ENCODE results near the gene PCF11.

The PCF11 gene

DNA sequence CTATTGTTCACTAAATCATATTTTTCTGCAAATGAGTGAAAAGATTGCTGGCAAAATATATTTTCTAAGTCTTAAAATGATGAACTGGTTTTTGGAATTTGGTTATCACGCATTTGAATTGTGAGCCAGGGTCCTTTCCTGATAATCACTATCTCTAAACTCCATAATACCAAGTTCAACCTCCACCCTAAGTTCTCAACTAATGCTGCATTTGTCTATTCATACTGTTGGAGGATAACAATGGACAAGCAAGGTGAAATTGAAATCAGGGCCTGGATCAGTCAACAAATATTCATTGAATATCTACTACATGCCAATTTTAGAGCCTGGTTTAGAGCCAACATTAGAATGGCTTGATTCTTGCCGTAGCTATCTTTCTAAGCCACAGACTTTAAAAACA, 4.7 kb upstream of the PCF11 start:
- peaks cover 2% of the 10 kb centered on the region for H3K36me3 ChIP-seq (ENCODE audit: control insufficient read depth, insufficient read depth, low read length)
- H3K4me3 ChIP-seq (ENCODE audit: insufficient read depth, low read depth, low read length, poor library complexity, severe bottlenecking) = no peak overlapping the region
- no peak for DNase-seq
- no peaks in the 10 kb centered on the region for H3K4me1 ChIP-seq (ENCODE audit: control insufficient read depth, insufficient read depth, low read length, poor library complexity, severe bottlenecking)
- H3K27ac ChIP-seq (ENCODE audit: insufficient read depth, low read length, poor library complexity, severe bottlenecking) = no peak overlapping the region
- H3K9me3 ChIP-seq (ENCODE audit: control insufficient read depth, low read length) = no peaks in the 10 kb centered on the region
- no peaks in the 10 kb centered on the region for H3K27me3 ChIP-seq (replicated peaks; ENCODE audit: control insufficient read depth, insufficient read depth, low read length, poor library complexity, severe bottlenecking)

DNA sequence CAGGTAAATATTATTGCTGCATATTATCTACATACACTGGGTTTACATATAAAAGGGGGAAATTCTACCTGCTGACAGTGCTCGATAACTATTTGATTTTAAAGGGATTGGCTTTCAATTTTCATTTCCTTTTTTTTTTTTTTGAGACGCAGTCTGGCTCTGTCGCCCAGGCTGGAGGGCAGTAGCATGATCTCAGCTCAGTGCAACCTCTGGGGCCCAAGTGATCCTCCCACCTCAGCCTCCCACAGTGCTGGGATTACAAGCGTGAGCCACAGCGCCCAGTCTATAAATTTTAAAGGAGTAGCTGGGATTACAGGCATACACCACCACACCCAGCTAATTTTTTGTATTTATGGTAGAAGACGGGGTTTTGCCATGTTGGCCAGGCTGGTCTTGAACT, 3.2 kb upstream of the PCF11 start:
- no peak overlapping the region for H3K4me3 ChIP-seq (ENCODE audit: insufficient read depth, low read depth, low read length, poor library complexity, severe bottlenecking)
- H3K4me1 ChIP-seq (ENCODE audit: control insufficient read depth, insufficient read depth, low read length, poor library complexity, severe bottlenecking) = no peaks in the 10 kb centered on the region
- H3K27ac ChIP-seq (ENCODE audit: insufficient read depth, low read length, poor library complexity, severe bottlenecking) = no peak overlapping the region
- H3K9me3 ChIP-seq (ENCODE audit: control insufficient read depth, low read length) = no peaks in the 10 kb centered on the region
- no peaks in the 10 kb centered on the region for H3K27me3 ChIP-seq (replicated peaks; ENCODE audit: control insufficient read depth, insufficient read depth, low read length, poor library complexity, severe bottlenecking)
- H3K36me3 ChIP-seq (ENCODE audit: control insufficient read depth, insufficient read depth, low read length) = peaks cover 5% of the 10 kb centered on the region
- no peak for DNase-seq

DNA sequence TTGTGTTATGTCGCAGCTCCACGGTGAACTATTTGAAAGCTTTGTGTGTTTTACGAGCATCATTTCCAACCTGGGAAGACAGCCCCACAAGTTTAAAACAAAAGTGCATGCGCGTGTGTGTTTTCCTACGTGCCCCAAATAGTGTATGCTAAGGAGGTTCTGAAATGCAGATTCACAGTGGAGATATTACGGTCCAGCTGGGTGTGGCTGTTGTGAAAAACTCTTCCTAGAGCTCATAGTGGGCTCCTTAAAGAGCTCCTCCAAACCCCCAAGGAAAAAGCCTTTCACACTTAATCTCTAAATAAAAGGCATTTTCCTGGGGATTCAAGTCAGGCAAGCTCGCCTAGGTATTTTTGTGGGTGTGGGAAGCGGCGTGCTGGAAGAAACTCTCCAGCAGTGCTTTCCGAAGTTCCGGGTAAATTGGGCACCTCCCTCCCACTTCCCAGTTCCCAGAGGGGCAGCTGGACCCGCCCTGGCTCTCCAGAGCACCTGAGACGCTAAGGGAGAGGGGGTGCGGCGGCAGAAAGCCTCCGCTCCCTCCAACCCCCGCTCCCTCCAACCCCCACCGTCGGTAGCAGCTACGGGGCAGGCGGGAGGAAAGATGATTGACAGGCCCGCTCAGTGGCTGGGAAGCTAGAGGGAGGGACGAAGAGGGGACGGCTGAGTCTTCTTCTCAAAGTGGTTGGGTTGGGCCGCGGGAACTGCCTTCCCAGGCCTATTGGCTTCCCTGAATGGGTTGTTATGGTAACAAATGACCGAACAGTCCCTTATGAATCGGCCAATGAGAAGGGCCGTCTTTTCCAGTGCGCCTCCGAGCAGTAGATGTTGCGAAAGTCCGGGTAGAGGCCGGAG, 561 bp upstream of the PCF11 start:
- H3K9me3 ChIP-seq (ENCODE audit: control insufficient read depth, low read length) = no peaks in the 10 kb centered on the region

DNA sequence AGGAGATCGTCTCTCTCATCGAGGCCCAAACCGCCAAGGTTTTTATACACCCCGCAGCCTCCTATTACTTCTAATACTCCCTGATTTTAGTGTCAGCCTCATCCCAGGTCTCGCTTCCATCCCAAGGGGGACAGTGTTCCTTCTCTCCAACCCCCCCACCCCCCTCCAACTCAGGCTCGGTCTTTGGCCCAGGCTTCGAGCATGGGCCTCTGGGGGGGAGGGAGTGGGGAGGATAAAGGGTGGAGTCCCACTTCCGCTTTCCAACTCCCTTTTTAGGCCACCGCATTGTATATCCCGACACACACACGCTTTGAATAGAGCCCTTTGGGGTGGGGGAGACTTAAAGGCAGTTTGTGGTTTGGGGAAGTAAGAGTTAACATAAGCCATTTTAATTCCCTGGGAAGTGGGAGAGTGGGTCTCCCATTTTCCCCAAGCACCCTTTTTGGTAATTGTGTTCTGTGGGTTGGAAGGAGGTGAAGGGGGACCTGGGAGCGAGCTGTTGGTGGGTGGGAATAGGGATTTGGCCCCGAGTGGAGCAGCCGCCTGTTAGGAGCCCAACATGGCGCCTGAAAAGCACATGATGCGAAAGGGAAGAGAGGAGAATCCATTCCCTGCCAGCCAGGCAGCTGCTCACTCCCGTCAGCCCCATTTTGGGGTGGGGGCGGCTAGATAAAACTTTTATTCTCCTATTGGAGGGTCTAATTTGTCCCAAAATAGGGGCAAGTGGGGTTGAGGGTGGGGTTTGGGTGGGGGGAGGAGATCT, 844 bp downstream of the PCF11 start:
- peaks cover 5% of the 10 kb centered on the region for H3K36me3 ChIP-seq (ENCODE audit: control insufficient read depth, insufficient read depth, low read length)
- H3K27me3 ChIP-seq (replicated peaks; ENCODE audit: control insufficient read depth, insufficient read depth, low read length, poor library complexity, severe bottlenecking) = no peaks in the 10 kb centered on the region
- peak overlapping the region; percentile 98 for H3K27ac ChIP-seq (ENCODE audit: insufficient read depth, low read length, poor library complexity, severe bottlenecking)
- peak; percentile 9 to 36 (median 33) for DNase-seq
- H3K4me3 ChIP-seq (ENCODE audit: insufficient read depth, low read depth, low read length, poor library complexity, severe bottlenecking) = peak overlapping the region; percentile 86
- no peaks in the 10 kb centered on the region for H3K9me3 ChIP-seq (ENCODE audit: control insufficient read depth, low read length)
- H3K4me1 ChIP-seq (ENCODE audit: control insufficient read depth, insufficient read depth, low read length, poor library complexity, severe bottlenecking) = peaks cover 9% of the 10 kb centered on the region

More for the DNA sequence above, 561 bp upstream of the PCF11 start:
- H3K4me3 ChIP-seq (ENCODE audit: insufficient read depth, low read depth, low read length, poor library complexity, severe bottlenecking) = peak overlapping the region; percentile 89
- peak; percentile 97 to 99 (median 98) for DNase-seq
- H3K27ac ChIP-seq (ENCODE audit: insufficient read depth, low read length, poor library complexity, severe bottlenecking) = peak overlapping the region; percentile 98
- peaks cover 4% of the 10 kb centered on the region for H3K4me1 ChIP-seq (ENCODE audit: control insufficient read depth, insufficient read depth, low read length, poor library complexity, severe bottlenecking)
- H3K36me3 ChIP-seq (ENCODE audit: control insufficient read depth, insufficient read depth, low read length) = peaks cover 5% of the 10 kb centered on the region
- no peaks in the 10 kb centered on the region for H3K27me3 ChIP-seq (replicated peaks; ENCODE audit: control insufficient read depth, insufficient read depth, low read length, poor library complexity, severe bottlenecking)

DNA sequence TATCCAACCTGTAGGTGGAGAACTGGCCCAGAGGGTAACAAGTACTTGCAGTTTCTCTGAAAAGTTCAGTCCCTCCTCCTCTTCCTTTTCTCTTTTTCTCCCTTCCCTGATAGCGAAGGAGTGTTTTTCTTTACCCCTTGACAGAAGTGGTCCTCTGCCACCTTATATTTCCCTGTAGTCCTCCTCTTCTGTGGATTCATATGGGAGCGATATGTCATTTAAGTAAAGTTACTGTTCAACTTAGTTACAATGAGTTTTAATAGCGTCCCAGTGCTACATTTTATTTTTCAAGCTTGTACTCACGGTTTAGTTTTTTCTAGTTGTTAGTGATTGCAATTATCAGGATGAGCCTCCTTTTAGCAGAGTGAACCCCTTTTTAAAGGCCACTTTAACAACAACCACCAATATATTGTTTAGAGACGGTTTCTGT, 1.4 kb downstream of the PCF11 start:
- Histone ChIP-seq H3K9me3 (ENCODE audit: control insufficient read depth, low read length) (no peaks in the 10 kb centered on the region), H3K4me1 (ENCODE audit: control insufficient read depth, insufficient read depth, low read length, poor library complexity, severe bottlenecking) (peaks cover 9% of the 10 kb centered on the region), H3K4me3 (ENCODE audit: insufficient read depth, low read depth, low read length, poor library complexity, severe bottlenecking) (peak overlapping the region; percentile 86), H3K27me3 (replicated peaks; ENCODE audit: control insufficient read depth, insufficient read depth, low read length, poor library complexity, severe bottlenecking) (no peaks in the 10 kb centered on the region), H3K27ac (ENCODE audit: insufficient read depth, low read length, poor library complexity, severe bottlenecking) (peak overlapping the region; percentile 98), H3K36me3 (ENCODE audit: control insufficient read depth, insufficient read depth, low read length) (peaks cover 5% of the 10 kb centered on the region)
- DNase-seq = no peak

DNA sequence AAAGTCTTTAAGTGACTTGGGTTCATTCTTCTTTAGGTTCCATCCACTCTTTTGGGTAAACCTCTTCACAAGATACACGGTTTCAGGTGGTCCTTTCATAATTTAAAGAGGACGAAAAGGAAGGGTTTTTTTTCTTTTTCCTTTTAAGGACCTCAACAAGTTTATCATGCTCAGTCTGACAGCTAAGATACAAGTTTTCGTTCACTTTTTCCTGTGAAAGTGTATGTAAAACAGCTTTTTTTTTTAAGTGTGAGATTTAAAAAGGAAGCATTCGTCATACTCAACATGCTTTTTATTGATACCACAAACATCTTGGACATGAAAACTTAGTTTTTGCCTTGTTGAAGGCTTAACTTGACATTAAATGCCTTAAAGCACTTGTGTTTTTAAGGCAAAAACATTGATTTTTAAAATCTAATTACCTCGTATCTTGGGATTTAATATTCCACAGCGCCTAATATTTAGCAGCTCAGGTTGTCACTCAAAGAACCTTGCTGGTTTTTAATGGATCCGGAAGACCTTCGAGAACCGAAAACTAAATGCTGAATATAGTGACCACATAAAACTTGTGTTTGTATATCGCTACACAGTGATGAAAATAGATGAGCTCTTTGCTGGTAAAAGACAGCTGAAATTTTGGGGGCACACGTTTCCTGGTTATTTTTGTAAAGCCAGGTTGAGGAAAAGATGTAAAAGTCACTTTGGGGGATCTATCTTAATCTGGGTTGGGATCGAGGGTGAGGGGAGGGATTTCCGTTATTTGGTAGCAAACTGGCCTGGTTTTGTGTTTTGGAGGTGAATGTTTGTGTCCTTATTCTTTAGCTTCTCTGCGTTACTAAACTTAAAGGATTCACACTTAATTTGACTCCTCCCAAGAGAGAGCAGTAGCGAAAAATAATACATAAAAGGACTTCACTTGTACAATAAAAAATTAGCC, 2.3 kb downstream of the PCF11 start:
- DNase-seq = no peak
- peak overlapping the region; percentile 98 for H3K27ac ChIP-seq (ENCODE audit: insufficient read depth, low read length, poor library complexity, severe bottlenecking)
- no peaks in the 10 kb centered on the region for H3K9me3 ChIP-seq (ENCODE audit: control insufficient read depth, low read length)
- H3K36me3 ChIP-seq (ENCODE audit: control insufficient read depth, insufficient read depth, low read length) = peaks cover 5% of the 10 kb centered on the region
- H3K4me1 ChIP-seq (ENCODE audit: control insufficient read depth, insufficient read depth, low read length, poor library complexity, severe bottlenecking) = peaks cover 9% of the 10 kb centered on the region
- H3K27me3 ChIP-seq (replicated peaks; ENCODE audit: control insufficient read depth, insufficient read depth, low read length, poor library complexity, severe bottlenecking) = no peaks in the 10 kb centered on the region
- peak overlapping the region; percentile 86 for H3K4me3 ChIP-seq (ENCODE audit: insufficient read depth, low read depth, low read length, poor library complexity, severe bottlenecking)

DNA sequence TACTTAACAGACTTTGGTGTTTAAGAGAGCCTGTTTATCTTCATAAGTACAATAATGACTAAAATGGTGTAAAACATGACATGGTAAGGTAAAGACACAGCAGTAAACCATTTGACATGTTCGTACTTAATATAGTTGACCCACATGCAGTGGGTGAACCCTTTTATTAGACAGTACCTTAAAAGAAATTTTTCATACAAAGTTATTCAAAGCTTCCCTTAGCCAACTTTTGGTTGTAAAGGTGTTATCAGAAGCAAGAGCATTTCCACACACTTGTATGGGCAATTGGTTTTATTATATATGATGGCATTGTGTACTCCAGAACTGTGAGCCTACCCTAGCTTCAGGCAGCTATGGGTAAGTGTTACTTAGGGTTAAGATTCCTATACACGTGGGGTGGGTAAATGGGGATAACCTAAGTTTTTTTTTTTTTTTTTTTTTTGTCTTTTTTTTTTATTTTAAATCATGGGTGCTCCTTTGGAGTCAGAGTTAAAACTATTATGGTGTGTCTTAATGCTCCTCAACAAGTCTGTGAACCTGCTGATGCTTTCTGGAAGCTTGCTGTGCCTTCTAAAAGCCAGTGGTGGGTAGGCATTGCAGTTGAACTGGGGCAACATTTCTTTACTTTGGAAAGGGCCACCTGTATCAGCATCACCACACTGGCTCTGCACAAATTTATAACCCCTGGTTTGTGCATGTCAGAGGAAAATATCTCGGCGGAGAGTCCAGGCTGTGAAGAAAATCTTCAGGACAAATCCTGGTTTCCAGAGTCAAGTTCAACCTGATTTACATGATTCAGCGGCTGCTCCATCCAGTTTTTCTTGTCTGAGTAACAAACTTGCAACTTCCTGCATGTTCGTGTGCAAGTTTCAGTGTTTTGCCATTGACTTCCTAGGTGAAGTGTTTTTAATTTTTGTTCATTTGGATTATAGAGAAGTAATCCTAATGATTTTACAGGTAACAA, 3.3 kb downstream of the PCF11 start:
- H3K9me3 ChIP-seq (ENCODE audit: control insufficient read depth, low read length) = no peaks in the 10 kb centered on the region
- peak overlapping the region; percentile 86 for H3K4me3 ChIP-seq (ENCODE audit: insufficient read depth, low read depth, low read length, poor library complexity, severe bottlenecking)
- no peak for DNase-seq
- H3K36me3 ChIP-seq (ENCODE audit: control insufficient read depth, insufficient read depth, low read length) = peaks cover 5% of the 10 kb centered on the region
- peak overlapping the region; percentile 98 for H3K27ac ChIP-seq (ENCODE audit: insufficient read depth, low read length, poor library complexity, severe bottlenecking)
- no peaks in the 10 kb centered on the region for H3K27me3 ChIP-seq (replicated peaks; ENCODE audit: control insufficient read depth, insufficient read depth, low read length, poor library complexity, severe bottlenecking)
- H3K4me1 ChIP-seq (ENCODE audit: control insufficient read depth, insufficient read depth, low read length, poor library complexity, severe bottlenecking) = peaks cover 9% of the 10 kb centered on the region

DNA sequence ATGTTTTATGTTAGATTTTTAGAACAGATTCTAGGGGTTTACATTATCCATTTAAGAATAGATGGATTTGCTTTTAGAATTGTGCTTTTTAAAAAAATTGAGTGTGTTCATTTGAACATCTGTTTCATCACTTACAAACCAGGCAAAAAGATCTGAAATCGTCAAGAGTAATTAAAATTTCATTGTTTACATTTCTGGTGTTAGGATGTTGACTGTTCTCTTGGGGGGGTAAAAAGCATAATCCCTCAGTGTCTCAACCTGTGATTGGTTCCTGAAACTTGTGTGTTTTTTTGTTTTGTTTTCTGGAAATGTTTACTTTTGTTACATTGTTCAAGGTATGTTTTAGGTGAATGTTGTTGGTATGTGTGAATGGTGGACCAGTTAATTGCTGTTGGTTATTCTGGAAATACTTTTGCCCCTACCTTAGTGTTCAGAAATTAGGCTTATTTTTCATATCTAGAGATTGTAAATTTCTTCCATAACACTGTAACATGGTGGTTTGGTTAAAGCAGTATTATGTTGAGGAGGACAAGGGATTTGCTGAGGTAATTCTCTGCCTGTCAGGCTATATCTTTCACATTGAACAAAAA, 4.8 kb downstream of the PCF11 start:
- H3K36me3 ChIP-seq (ENCODE audit: control insufficient read depth, insufficient read depth, low read length) = peaks cover 16% of the 10 kb centered on the region
- DNase-seq = no peak
- H3K4me3 ChIP-seq (ENCODE audit: insufficient read depth, low read depth, low read length, poor library complexity, severe bottlenecking) = peak overlapping the region; percentile 22
- no peaks in the 10 kb centered on the region for H3K9me3 ChIP-seq (ENCODE audit: control insufficient read depth, low read length)
- peak overlapping the region; percentile 42 for H3K27ac ChIP-seq (ENCODE audit: insufficient read depth, low read length, poor library complexity, severe bottlenecking)
- H3K4me1 ChIP-seq (ENCODE audit: control insufficient read depth, insufficient read depth, low read length, poor library complexity, severe bottlenecking) = peaks cover 9% of the 10 kb centered on the region
- H3K27me3 ChIP-seq (replicated peaks; ENCODE audit: control insufficient read depth, insufficient read depth, low read length, poor library complexity, severe bottlenecking) = no peaks in the 10 kb centered on the region

Measured in effector memory CD4-positive, alpha-beta T cell (primary cell).